Measurements from ENCODE around the gene AKR7A3. TPM values are rescaled to one million over a fixed set of nuclear protein-coding genes. Genes with fewer than 3 reads are reported as not detected.
"Not testable (repeated sequence)": the region's sequence is repeated elsewhere in the genome, so short reads cannot be mapped to it uniquely, and the experiment has no call there.

Gene AKR7A3
- total RNA-seq, 4 donors from 2014 or later, result 0.13 to 1.6 (median 0.66) TPM

DNA sequence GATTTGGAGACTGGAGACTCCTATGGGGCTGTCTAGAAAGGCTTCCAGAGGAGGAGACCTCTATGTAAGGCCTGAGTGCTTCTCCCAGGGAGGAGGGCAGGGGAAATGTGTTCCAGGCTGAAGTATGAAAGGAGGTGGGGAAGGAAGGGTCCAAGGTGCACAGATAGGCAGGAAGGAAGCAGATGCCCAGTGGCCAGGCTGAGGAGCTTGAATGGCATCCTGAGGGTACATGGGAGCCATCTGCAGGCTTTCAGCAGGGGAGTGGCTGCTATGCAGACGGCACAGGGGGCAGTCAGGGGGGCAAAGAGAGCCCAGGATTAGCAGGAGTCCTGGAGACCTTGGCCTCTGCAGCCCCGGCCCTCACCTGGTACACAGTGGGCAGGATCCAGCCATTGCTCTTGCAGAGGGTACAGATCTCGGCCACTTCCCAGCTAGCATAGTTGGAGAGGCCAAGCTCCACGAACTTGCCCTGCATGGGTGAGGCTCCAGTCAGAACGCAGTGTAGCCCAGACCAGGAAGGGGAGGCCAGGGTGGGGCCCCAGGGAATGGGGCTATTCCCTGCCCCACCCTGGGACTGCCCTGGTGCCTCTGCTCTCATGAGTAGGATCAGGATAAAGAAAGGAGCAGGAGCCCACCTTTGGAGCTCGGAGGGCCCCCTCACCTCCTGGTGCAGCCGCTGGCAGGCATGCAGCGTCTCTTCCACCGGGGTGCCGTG lies 19.4 kb upstream of the AKR7A3 start:
- Histone ChIP-seq H3K27me3 (no peaks in the 10 kb centered on the region), H3K9me3 (no peaks in the 10 kb centered on the region), H3K4me3 (no peak overlapping the region), H3K36me3 (peaks cover 21 to 58% (median 56%) of the 10 kb centered on the region in 4 donors), H3K4me1 (peaks cover 11 to 31% (median 23%) of the 10 kb centered on the region in 4 donors), H3K27ac (replicated peaks in 1 of 4) (no peak overlapping the region)
- 82% methylated on average over 3 of the region's 10 CpGs for WGBS
- no peak for DNase-seq (ENCODE audit: extremely low spot score)
- TF ChIP-seq EP300 (IDR thresholded peaks at IDR 0.05) (no peak), POLR2AphosphoS5 (IDR thresholded peaks at IDR 0.05) (no peak), POLR2A (IDR thresholded peaks at IDR 0.05; ENCODE audit: low read depth) (no peak)
- TF ChIP-seq, protein P1, sequence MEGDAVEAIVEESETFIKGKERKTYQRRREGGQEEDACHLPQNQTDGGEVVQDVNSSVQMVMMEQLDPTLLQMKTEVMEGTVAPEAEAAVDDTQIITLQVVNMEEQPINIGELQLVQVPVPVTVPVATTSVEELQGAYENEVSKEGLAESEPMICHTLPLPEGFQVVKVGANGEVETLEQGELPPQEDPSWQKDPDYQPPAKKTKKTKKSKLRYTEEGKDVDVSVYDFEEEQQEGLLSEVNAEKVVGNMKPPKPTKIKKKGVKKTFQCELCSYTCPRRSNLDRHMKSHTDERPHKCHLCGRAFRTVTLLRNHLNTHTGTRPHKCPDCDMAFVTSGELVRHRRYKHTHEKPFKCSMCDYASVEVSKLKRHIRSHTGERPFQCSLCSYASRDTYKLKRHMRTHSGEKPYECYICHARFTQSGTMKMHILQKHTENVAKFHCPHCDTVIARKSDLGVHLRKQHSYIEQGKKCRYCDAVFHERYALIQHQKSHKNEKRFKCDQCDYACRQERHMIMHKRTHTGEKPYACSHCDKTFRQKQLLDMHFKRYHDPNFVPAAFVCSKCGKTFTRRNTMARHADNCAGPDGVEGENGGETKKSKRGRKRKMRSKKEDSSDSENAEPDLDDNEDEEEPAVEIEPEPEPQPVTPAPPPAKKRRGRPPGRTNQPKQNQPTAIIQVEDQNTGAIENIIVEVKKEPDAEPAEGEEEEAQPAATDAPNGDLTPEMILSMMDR (IDR thresholded peaks at IDR 0.05), result no peak
- intact Hi-C loops (cut with DNase I), result loop anchor here (10.0 kb wide), 1 partner anchor 53 kb away; the partner anchor contains the start of genes EMC1 and MRTO4

DNA sequence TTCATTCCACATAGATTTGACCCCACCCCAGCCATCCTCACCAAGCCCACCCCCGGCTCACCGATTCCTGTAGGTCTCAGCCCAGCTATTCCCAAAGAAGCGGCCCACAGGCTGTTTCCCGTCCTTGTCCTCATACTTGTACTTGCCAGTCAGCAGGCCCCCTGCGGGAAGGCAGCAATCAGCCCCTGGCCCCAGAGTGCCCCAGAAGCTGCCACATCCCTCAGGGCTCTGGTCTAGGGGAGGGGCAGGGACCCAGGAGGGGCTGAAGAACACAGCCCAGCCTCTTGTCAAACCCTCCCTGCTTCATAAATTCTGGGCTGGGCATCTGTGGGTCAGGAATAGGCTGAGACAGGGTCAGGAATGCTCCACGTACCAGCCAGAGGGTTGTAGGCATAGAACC lies 18.4 kb upstream of the AKR7A3 start:
- TF ChIP-seq, protein P1 (IDR thresholded peaks at IDR 0.05), result no peak
- TF ChIP-seq POLR2A (IDR thresholded peaks at IDR 0.05; ENCODE audit: low read depth) (no peak), POLR2AphosphoS5 (IDR thresholded peaks at IDR 0.05) (no peak), EP300 (IDR thresholded peaks at IDR 0.05) (no peak)
- H3K4me1 ChIP-seq, result peaks cover 9 to 25% (median 19%) of the 10 kb centered on the region in 4 donors
- no peak overlapping the region for H3K27ac ChIP-seq (replicated peaks in 1 of 4)
- no peak overlapping the region for H3K4me3 ChIP-seq
- peaks cover 22 to 65% (median 61%) of the 10 kb centered on the region in 4 donors for H3K36me3 ChIP-seq
- no peaks in the 10 kb centered on the region for H3K27me3 ChIP-seq
- intact Hi-C loops (cut with DNase I), result loop anchor here (10.0 kb wide), 1 partner anchor 52 kb away; the partner anchor contains the start of genes EMC1 and MRTO4
- no peak for DNase-seq (ENCODE audit: extremely low spot score)
- WGBS, result 70% methylated on average over 2 of the region's 6 CpGs
- H3K9me3 ChIP-seq, result no peaks in the 10 kb centered on the region

DNA sequence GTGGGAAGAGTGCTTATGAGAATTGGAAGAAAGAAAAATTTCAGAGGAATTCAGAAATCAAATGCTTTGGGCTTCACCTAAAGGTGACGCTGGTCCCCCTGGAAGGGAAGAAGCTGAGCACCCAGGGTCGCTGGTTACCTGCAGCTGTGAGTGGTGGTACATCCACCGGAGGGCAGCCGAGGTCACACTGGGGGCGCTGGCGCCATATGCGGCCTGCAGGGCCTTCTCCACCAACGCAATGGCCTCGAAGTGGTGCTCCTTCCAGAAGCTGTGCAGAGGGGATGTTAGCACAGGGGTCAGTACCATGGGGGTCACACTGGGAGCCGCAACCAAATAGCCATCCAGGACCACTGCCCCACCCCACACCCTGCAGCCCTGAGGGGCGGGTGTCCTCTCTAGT lies 17.3 kb upstream of the AKR7A3 start:
- no peak overlapping the region for H3K4me3 ChIP-seq
- no peak for DNase-seq (ENCODE audit: extremely low spot score)
- no peaks in the 10 kb centered on the region for H3K9me3 ChIP-seq
- H3K36me3 ChIP-seq, result peaks cover 22 to 75% (median 61%) of the 10 kb centered on the region in 4 donors
- no peak overlapping the region for H3K27ac ChIP-seq (replicated peaks in 1 of 4)
- TF ChIP-seq EP300 (IDR thresholded peaks at IDR 0.05), result no peak
- TF ChIP-seq POLR2A (IDR thresholded peaks at IDR 0.05; ENCODE audit: low read depth), result no peak
- TF ChIP-seq, protein P1 (IDR thresholded peaks at IDR 0.05), result no peak
- no peak for TF ChIP-seq POLR2AphosphoS5 (IDR thresholded peaks at IDR 0.05)
- 96% methylated on average over 10 of the region's 11 CpGs for WGBS
- no peaks in the 10 kb centered on the region for H3K27me3 ChIP-seq
- peaks cover 3 to 15% (median 11%) of the 10 kb centered on the region in 4 donors for H3K4me1 ChIP-seq
- intact Hi-C loops (cut with DNase I), result loop anchor here (10.0 kb wide), 1 partner anchor 51 kb away; the partner anchor contains the start of genes EMC1 and MRTO4

DNA sequence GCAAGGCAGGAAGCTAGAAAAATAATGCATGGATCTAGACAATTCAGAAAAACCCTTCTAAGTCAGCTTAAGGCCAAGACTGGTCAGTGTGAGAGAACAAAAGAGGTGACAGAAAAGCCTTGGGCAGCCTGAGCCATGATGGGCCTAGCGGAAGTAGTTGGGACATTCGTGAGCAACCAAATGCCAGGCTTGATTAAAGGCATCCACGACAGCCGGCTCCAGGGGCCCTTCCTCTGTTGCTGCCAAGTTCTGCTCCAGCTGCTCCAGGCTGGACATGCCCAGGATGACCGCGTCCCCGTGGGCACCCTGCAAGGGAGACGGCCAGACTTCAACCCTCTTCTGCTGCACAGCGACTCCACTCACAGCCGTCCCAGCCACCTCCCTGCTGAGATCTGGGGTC lies 15.5 kb upstream of the AKR7A3 start:
- not testable (repeated sequence) for H3K27me3 ChIP-seq; DNase-seq (ENCODE audit: extremely low spot score); H3K27ac ChIP-seq (replicated peaks in 1 of 4); H3K9me3 ChIP-seq; H3K4me3 ChIP-seq; H3K4me1 ChIP-seq
- intact Hi-C loops (cut with DNase I), result loop anchor here (10.0 kb wide), 1 partner anchor 49 kb away; the partner anchor contains the start of genes EMC1 and MRTO4
- WGBS, result 90% methylated on average over 10 of the region's 10 CpGs
- H3K36me3 ChIP-seq, result peaks cover 22 to 80% (median 61%) of the 10 kb centered on the region in 4 donors

DNA sequence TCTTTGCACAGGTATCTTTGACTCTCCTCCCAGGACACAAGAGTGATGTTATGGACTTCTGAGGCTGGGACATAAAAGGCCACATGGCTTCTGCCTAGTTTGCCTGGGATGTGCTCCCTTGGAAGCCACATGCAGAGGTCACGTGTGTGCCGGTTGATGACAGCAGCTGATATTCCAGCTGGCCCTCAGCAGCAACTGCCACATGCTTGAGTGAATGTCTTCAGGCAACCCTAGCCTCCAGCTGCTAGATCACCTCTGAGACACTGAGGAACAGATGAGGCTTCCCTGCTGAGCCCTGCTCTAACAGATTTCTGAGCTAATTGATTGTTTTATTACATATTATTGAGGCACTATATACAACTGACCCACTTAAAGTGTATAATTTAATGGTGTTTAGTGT lies 11.6 kb upstream of the AKR7A3 start:
- TF ChIP-seq, protein P1 (IDR thresholded peaks at IDR 0.05), result no peak
- TF ChIP-seq POLR2AphosphoS5 (IDR thresholded peaks at IDR 0.05) (no peak), EP300 (IDR thresholded peaks at IDR 0.05) (no peak), POLR2A (IDR thresholded peaks at IDR 0.05; ENCODE audit: low read depth) (no peak)
- Histone ChIP-seq H3K27ac (replicated peaks in 1 of 4) (no peak overlapping the region), H3K9me3 (peaks cover 0 to 1% (median under 1%) of the 10 kb centered on the region in 4 donors), H3K4me3 (no peak overlapping the region), H3K4me1 (no peaks in the 10 kb centered on the region), H3K36me3 (peaks cover 17 to 47% (median 26%) of the 10 kb centered on the region in 4 donors), H3K27me3 (no peaks in the 10 kb centered on the region)
- intact Hi-C loops (cut with DNase I), result loop anchor here (10.0 kb wide), 1 partner anchor 45 kb away; the partner anchor contains the start of genes EMC1 and MRTO4
- 100% methylated on average over 2 of the region's 2 CpGs for WGBS
- DNase-seq (ENCODE audit: extremely low spot score), result no peak
